Smooth muscle cell (in vitro differentiated cells): ENCODE results near the gene DUSP10. TPM values are rescaled to one million over a fixed set of nuclear protein-coding genes. Genes with fewer than 3 reads are reported as not detected.

Source experiments
- DNase-seq: peaks from one replicate; lab custom pipeline; 2025; ENCODE audit not compliant: unreplicated experiment; lab: John Stamatoyannopoulos, UW
- H2AFZ ChIP-seq: fragments of 200-600 bp; sonication (generic); 2 replicates; pipeline ENCODE4 v1.6.0; 2016; ENCODE audit warnings: antibody characterized with exemption, low read depth, mild to moderate bottlenecking
- H3F3A ChIP-seq: fragments of 200-600 bp; sonication (generic); 2 replicates; pipeline ENCODE4 v1.6.0; 2017; ENCODE audit warnings: antibody characterized with exemption, low read depth
- H3K27ac ChIP-seq: fragments of 200-600 bp; sonication (generic); 2 replicates; pipeline ENCODE4 v1.5.1; 2016; ENCODE audit warnings: low read depth, mild to moderate bottlenecking
- H3K27me3 ChIP-seq: fragments of 200-600 bp; sonication (generic); 2 replicates; pipeline ENCODE4 v1.6.1; 2016; ENCODE audit warnings: low read depth, mild to moderate bottlenecking
- H3K36me3 ChIP-seq: fragments of 200-600 bp; sonication (generic); 2 replicates; pipeline ENCODE4 v1.5.1; 2016; ENCODE audit warnings: low read depth
- H3K4me1 ChIP-seq: fragments of 200-600 bp; sonication (generic); 2 replicates; pipeline ENCODE4 v1.5.1; 2016; ENCODE audit warnings: low read depth
- H3K4me2 ChIP-seq: fragments of 200-600 bp; sonication (generic); 2 replicates; pipeline ENCODE4 v1.6.0; 2016; ENCODE audit warnings: mild to moderate bottlenecking
- H3K4me3 ChIP-seq: fragments of 200-600 bp; sonication (generic); 2 replicates; pipeline ENCODE4 v1.5.1; 2016; ENCODE audit warnings: mild to moderate bottlenecking
- H3K79me2 ChIP-seq: fragments of 200-600 bp; sonication (generic); 2 replicates; pipeline ENCODE4 v1.6.0; 2016; ENCODE audit warnings: low read depth, mild to moderate bottlenecking
- H3K9ac ChIP-seq: fragments of 200-600 bp; sonication (generic); 2 replicates; pipeline ENCODE4 v1.6.0; 2016; ENCODE audit warnings: low read depth
- H3K9me3 ChIP-seq: fragments of 200-600 bp; sonication (generic); replicated peaks from 2 replicates; pipeline ENCODE4 v1.5.1; 2016; ENCODE audit warnings: low read depth
- H4K20me1 ChIP-seq: fragments of 200-600 bp; sonication (generic); 2 replicates; pipeline ENCODE4 v1.6.0; 2016; ENCODE audit warnings: low read depth
- WGBS: methylation state at CpG from one replicate; pipeline ENCODE4 v1.1.7; 2016; ENCODE audit warnings: low lambda C conversion rate; 5-methylcytosine and 5-hydroxymethylcytosine counted together
- polyA plus RNA-seq: library from polyadenylated mRNA; unstranded; fragments of >200 nt; fragmentation: Nextera tagmentation; extraction: Ambion mirVana; gene quantifications from 2 replicates; pipeline ENCODE4 v1.2.1, GENCODE V29; 2016
- total RNA-seq: library from RNA; depleted of rRNA; stranded (reverse); fragments of >200 nt; gene quantifications from 2 replicates; pipeline ENCODE4 v1.2.3, GENCODE V29; 2014
- TF ChIP-seq, protein P1 (sequence below): fragments of 200-600 bp; sonication (generic); IDR thresholded peaks from 2 replicates; pipeline ENCODE4 v1.5.1; 2017; ENCODE audit warnings: borderline replicate concordance, mild to moderate bottlenecking, antibody characterized with exemption; ENCODE audit not compliant: insufficient read depth, poor library complexity, severe bottlenecking

Gene DUSP10
- total and polyA plus RNA-seq, 2 experiments from 2014 or later = 49.7 to 104 TPM

DNA sequence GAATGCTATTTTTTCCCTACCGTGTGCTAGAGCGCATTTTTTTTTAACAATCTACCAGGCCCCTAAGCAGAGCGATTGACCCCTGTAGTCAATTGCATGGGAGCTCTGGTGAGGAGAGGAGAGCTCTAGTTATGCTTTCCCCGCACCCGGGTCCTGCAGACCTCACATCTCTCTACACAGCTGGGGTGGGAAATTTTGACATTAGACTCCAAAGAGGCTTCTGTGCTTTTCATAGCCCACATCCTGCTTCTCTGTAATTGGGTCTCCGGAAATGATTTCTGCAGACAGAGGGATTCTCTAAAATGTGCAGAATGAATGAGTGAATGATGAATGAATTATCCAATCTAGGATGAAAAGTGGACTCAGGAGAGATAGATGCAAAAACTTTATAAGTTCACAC is 41.5 kb upstream of the DUSP10 start:
- Histone ChIP-seq H3K27ac (no peak overlapping the region), H3K9me3 (no peaks in the 10 kb centered on the region), H3K4me3 (no peak overlapping the region), H4K20me1 (no peaks in the 10 kb centered on the region), H3K4me2 (no peak overlapping the region), H3K9ac (no peak overlapping the region), H3K27me3 (no peaks in the 10 kb centered on the region), H3F3A (no peaks in the 10 kb centered on the region), H3K79me2 (no peaks in the 10 kb centered on the region), H2AFZ (no peak overlapping the region), H3K4me1 (peaks cover 8% of the 10 kb centered on the region), H3K36me3 (no peaks in the 10 kb centered on the region)
- DNase-seq = no peak
- TF ChIP-seq, protein P1, sequence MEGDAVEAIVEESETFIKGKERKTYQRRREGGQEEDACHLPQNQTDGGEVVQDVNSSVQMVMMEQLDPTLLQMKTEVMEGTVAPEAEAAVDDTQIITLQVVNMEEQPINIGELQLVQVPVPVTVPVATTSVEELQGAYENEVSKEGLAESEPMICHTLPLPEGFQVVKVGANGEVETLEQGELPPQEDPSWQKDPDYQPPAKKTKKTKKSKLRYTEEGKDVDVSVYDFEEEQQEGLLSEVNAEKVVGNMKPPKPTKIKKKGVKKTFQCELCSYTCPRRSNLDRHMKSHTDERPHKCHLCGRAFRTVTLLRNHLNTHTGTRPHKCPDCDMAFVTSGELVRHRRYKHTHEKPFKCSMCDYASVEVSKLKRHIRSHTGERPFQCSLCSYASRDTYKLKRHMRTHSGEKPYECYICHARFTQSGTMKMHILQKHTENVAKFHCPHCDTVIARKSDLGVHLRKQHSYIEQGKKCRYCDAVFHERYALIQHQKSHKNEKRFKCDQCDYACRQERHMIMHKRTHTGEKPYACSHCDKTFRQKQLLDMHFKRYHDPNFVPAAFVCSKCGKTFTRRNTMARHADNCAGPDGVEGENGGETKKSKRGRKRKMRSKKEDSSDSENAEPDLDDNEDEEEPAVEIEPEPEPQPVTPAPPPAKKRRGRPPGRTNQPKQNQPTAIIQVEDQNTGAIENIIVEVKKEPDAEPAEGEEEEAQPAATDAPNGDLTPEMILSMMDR = no peak
- WGBS = 94% methylated on average over 6 of the region's 6 CpGs

DNA sequence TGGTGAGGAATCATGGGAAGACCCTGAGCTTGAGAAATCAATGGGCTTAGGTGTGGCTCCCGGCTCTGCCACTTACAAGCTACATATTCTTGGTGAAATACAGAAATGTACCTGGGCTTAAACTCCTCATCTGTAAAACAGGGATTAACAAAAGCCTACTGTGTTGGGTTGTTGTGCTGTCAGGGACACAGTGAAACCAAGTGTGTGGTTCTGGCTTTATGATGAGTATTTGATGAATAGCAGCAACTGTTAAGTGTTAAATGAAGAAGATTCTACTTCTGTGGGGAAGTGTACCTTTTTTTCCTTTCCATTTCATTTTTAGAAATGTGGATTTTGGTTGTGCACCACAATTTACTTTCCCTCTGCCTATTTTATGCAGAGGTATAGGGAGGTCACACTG is 41.1 kb upstream of the DUSP10 start:
- Histone ChIP-seq H3K9me3 (no peaks in the 10 kb centered on the region), H3K36me3 (no peaks in the 10 kb centered on the region), H3K79me2 (no peaks in the 10 kb centered on the region), H3K4me1 (peaks cover 8% of the 10 kb centered on the region), H3K27ac (no peak overlapping the region), H3K27me3 (no peaks in the 10 kb centered on the region), H3F3A (no peaks in the 10 kb centered on the region), H3K4me2 (peak overlapping the region; percentile 21), H2AFZ (peak overlapping the region; percentile 26), H4K20me1 (no peaks in the 10 kb centered on the region), H3K4me3 (no peak overlapping the region), H3K9ac (no peak overlapping the region)
- 88% methylated on average over 1 of the region's 1 CpG for WGBS
- TF ChIP-seq, protein P1 = no peak
- no peak for DNase-seq

DNA sequence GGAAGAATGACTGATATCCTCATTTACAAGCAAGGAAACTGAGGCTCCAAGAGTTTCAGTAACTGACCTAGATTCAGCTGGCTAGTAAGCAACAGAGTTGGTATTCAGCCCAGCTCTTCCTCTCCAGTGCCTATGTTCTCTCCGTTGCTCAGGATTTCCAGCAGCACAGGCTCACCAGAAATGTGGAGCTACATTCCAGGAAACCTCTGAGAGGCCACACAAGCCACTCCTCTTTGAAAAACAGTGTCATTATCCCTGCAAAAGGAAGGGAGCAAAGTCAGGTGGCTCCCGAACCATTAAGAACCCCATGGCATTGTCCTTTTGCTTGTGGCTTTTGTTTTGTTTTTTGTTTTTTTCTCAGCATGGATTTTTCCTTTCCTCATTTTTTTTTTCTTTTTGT is 40.6 kb upstream of the DUSP10 start:
- H3K4me1 ChIP-seq = peaks cover 8% of the 10 kb centered on the region
- no peak overlapping the region for H3K4me3 ChIP-seq
- WGBS = 42% methylated on average over 2 of the region's 2 CpGs
- no peak for DNase-seq
- no peak overlapping the region for H3K9ac ChIP-seq
- H3K27me3 ChIP-seq = no peaks in the 10 kb centered on the region
- no peaks in the 10 kb centered on the region for H3F3A ChIP-seq
- TF ChIP-seq, protein P1 = no peak
- H4K20me1 ChIP-seq = no peaks in the 10 kb centered on the region
- H3K9me3 ChIP-seq = no peaks in the 10 kb centered on the region
- H3K4me2 ChIP-seq = peak overlapping the region; percentile 21
- H3K27ac ChIP-seq = no peak overlapping the region
- H2AFZ ChIP-seq = peak overlapping the region; percentile 26
- no peaks in the 10 kb centered on the region for H3K36me3 ChIP-seq
- H3K79me2 ChIP-seq = no peaks in the 10 kb centered on the region

DNA sequence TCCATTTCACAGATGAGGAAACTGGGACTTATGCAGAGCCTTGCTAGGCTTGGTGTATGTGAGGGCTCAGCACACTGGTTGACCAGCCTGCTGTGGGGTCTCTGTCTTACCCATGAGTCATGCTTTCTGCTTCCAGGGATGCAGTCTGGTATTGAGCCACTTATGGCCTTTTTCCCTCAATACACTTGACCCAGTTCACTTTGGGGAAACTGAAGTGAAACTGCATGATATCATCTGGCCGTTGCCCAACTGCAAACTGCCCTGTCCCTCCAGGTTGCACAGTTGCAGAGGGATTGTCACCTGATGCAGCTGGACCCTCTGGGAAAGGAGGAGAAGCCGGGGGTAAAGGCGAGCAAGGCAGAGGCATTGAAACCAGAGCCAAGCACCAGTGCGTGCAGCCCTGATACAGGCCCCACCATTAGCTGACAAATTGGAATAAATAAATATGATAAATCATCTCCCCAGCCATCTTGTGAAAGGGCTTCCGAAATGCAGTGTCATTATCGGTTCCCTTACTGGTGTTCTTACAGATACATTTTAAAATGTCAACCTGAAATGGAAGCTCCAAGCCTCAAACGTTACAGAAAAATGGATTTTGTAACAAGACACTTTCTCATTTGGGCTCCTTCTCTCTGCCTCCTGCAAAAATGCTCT is 39.3 kb upstream of the DUSP10 start:
- TF ChIP-seq, protein P1 = no peak
- no peak overlapping the region for H3K27ac ChIP-seq
- no peak overlapping the region for H3K9ac ChIP-seq
- H3K4me2 ChIP-seq = no peak overlapping the region
- H3K79me2 ChIP-seq = no peaks in the 10 kb centered on the region
- 85% methylated on average over 7 of the region's 7 CpGs for WGBS
- no peaks in the 10 kb centered on the region for H3K27me3 ChIP-seq
- H3K4me3 ChIP-seq = no peak overlapping the region
- no peaks in the 10 kb centered on the region for H4K20me1 ChIP-seq
- no peaks in the 10 kb centered on the region for H3K9me3 ChIP-seq
- no peaks in the 10 kb centered on the region for H3F3A ChIP-seq
- H2AFZ ChIP-seq = no peak overlapping the region
- no peak for DNase-seq
- no peaks in the 10 kb centered on the region for H3K36me3 ChIP-seq
- H3K4me1 ChIP-seq = peaks cover 8% of the 10 kb centered on the region
